ENCODE results near the gene FILIP1L. TPM values are rescaled to one million over a fixed set of nuclear protein-coding genes. Genes with fewer than 3 reads are reported as not detected.

FILIP1L gene
- polyA plus RNA-seq, 1 of the 3 experiments (the other 2 are of a cell fraction) = 26.8 TPM

GRCh38 chr3:100120693-100121092 is 6.4 kb upstream of the FILIP1L start:
- no peak overlapping the region for H3K27ac ChIP-seq (ENCODE audit: low read depth in 2 of 2, low read length in 1 of 2)
- no peaks in the 10 kb centered on the region for H3K27me3 ChIP-seq (ENCODE audit: insufficient read depth)
- H3K4me3 ChIP-seq (ENCODE audit: low read depth in 2 of 2, low read length in 1 of 2) = no peak overlapping the region
- POLR2A ChIA-PET = no interaction called here
- CTCF ChIA-PET = interaction anchor here (1.3 kb wide), 1 partner anchor 38 kb away, joined by 3 read pairs; no protein-coding TSS in a partner anchor
- H3K9me2 ChIP-seq = no peaks in the 10 kb centered on the region
- WGBS (ENCODE audit: low lambda C conversion rate) = 91% methylated on average over 5 of the region's 5 CpGs
- no peaks in the 10 kb centered on the region for H3K79me2 ChIP-seq (ENCODE audit: insufficient read depth)
- no peak for DNase-seq
- no peaks in the 10 kb centered on the region for H3F3A ChIP-seq (replicated peaks; ENCODE audit: insufficient read depth)
- H3K36me3 ChIP-seq (replicated peaks in 1 of 2; ENCODE audit: control insufficient read depth in 1 of 2, insufficient read depth in 2 of 2, low read length in 1 of 2) = no peaks in the 10 kb centered on the region
- H2AFZ ChIP-seq (ENCODE audit: low read depth) = no peak overlapping the region
- H4K20me1 ChIP-seq (ENCODE audit: insufficient read depth) = no peaks in the 10 kb centered on the region
- H3K9ac ChIP-seq = no peak overlapping the region
- H3K9me3 ChIP-seq = no peaks in the 10 kb centered on the region
- no peak for TF ChIP-seq RCOR1 (IDR thresholded peaks at IDR 0.05; ENCODE audit: low read length)
- no peak for TF ChIP-seq NFIC (IDR thresholded peaks at IDR 0.05; ENCODE audit: borderline replicate concordance)
- H3K4me2 ChIP-seq = no peak overlapping the region
- peaks cover 0 to 12% of the 10 kb centered on the region in 2 experiments; a peak in 2 of 4 replicates for H3K4me1 ChIP-seq (ENCODE audit: control insufficient read depth in 1 of 2, insufficient read depth in 2 of 2, low read depth in 1 of 2, low read length in 1 of 2)

GRCh38 chr3:100120012-100120411 is 5.7 kb upstream of the FILIP1L start:
- no peaks in the 10 kb centered on the region for H3K9me3 ChIP-seq
- no peak for DNase-seq
- peaks cover 0 to 8% of the 10 kb centered on the region in 2 experiments; a peak in 2 of 4 replicates for H3K4me1 ChIP-seq (ENCODE audit: control insufficient read depth in 1 of 2, insufficient read depth in 2 of 2, low read depth in 1 of 2, low read length in 1 of 2)
- H4K20me1 ChIP-seq (ENCODE audit: insufficient read depth) = no peaks in the 10 kb centered on the region
- CTCF ChIA-PET = interaction anchor here (1.3 to 1.8 kb wide), 2 partner anchors 39 to 134 kb away, joined by 3 to 4 read pairs; no protein-coding TSS in a partner anchor
- no peak overlapping the region for H3K27ac ChIP-seq (ENCODE audit: low read depth in 2 of 2, low read length in 1 of 2)
- no peak overlapping the region for H3K9ac ChIP-seq
- H3K4me2 ChIP-seq = no peak overlapping the region
- H3K79me2 ChIP-seq (ENCODE audit: insufficient read depth) = no peaks in the 10 kb centered on the region
- no peaks in the 10 kb centered on the region for H3K36me3 ChIP-seq (replicated peaks in 1 of 2; ENCODE audit: control insufficient read depth in 1 of 2, insufficient read depth in 2 of 2, low read length in 1 of 2)
- no peaks in the 10 kb centered on the region for H3F3A ChIP-seq (replicated peaks; ENCODE audit: insufficient read depth)
- 59% methylated on average over 1 of the region's 1 CpG for WGBS (ENCODE audit: low lambda C conversion rate)
- H3K9me2 ChIP-seq = no peaks in the 10 kb centered on the region
- no peak for TF ChIP-seq IRF3 (IDR thresholded peaks at IDR 0.05; ENCODE audit: low read depth, low read length)
- TF ChIP-seq FOXM1 (IDR thresholded peaks at IDR 0.05; ENCODE audit: low read depth) = no peak
- TF ChIP-seq PBX3 (IDR thresholded peaks at IDR 0.05) = no peak
- no peak for TF ChIP-seq TEAD4 (IDR thresholded peaks at IDR 0.05; ENCODE audit: borderline replicate concordance, insufficient read depth)
- TF ChIP-seq MAX (IDR thresholded peaks at IDR 0.05; ENCODE audit: low read depth) = no peak
- TF ChIP-seq FOSL2 (IDR thresholded peaks at IDR 0.05; ENCODE audit: borderline replicate concordance, low read depth) = no peak
- TF ChIP-seq CTCF (IDR thresholded peaks at IDR 0.05) = no peak
- no peak for TF ChIP-seq GATA2 (CRISPR knock-in tag; IDR thresholded peaks at IDR 0.05)
- no peak for TF ChIP-seq USF2 (IDR thresholded peaks at IDR 0.05; ENCODE audit: borderline replicate concordance, low read depth, low read length)
- no peak for TF ChIP-seq POLR2AphosphoS5 (IDR thresholded peaks at IDR 0.05; ENCODE audit: low read depth, low read length)
- POLR2A ChIA-PET = no interaction called here
- no peak overlapping the region for H3K4me3 ChIP-seq (ENCODE audit: low read depth in 2 of 2, low read length in 1 of 2)
- H2AFZ ChIP-seq (ENCODE audit: low read depth) = no peak overlapping the region
- no peaks in the 10 kb centered on the region for H3K27me3 ChIP-seq (ENCODE audit: insufficient read depth)

All from SK-N-SH (cell line).